ENCODE results near the gene SMARCC1.
"Not testable (repeated sequence)": the region's sequence is repeated elsewhere in the genome, so short reads cannot be mapped to it uniquely, and the experiment has no call there.

SMARCC1 gene

DNA sequence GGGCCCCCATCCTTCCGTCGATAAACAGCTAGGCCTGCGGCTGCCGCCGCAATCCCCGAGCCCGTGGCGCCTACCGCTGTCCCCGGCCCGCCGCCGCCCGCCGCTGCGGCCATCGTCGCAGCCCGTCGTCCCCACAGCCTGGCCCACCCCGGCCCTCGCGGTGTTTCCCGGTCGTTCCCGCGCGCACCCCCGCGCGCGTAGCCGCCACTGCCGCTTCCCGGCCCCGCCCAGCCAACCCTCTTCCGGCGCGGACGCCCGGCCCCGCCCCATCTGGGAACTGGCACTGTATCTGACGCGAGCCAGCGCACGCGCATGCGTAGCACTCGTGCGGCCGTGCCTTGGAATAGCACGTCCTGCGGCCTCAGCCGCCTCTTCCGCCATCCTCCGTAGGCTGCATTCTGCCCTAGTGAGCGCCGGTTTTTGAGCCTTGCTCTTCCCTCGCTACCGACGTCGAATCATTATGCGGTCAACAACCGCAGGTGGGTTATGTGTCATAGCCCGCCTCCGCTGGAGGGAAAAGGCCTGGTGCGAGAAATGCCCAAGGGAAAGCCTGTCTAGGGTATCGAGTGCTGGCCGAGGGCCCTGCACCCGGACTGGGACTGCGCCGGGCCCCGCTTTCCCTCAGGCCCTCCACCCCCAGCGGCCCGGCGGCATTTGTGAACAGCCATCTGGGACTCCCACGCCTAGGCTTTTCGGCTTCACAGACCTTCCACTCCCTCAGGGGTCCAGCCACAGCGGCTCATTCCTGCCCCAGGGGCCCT, at the start of gene SMARCC1:
SMARCC1 (minus strand) TSS at position 209 of the 761 bp plus-strand sequence; CDS start at position 113, 96 bp downstream.
- in situ Hi-C loops (cut with HindIII; ENCODE audit: low pct_ligation_motif_present, low pct_unique_long_range_greater_than_20kb, low sequenced_read_pairs): no loop called here
- peak; percentile 96 for DNase-seq

DNA sequence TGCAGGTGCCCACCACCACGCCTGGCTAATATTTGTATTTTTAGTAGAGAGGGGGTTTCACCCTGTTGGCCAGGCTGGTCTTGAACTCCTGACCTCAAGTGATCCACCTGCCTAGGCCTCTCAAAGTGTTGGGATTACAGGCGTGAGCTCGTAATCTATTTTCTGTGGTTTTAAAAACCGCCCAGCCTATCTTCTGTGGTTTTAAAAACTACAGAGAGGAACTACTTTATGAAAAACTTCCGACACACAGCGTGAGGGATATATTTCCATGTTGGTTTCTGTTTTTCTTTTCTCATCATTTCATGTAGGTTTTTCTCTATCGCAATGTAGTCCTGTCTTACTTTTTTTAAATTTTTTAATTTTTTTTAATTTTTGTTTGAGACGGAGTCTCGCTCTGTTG, 47.8 kb upstream of the SMARCC1 start:
- DNase-seq; in situ Hi-C loops (cut with HindIII; ENCODE audit: low pct_ligation_motif_present, low pct_unique_long_range_greater_than_20kb, low sequenced_read_pairs): not testable (repeated sequence)

DNA sequence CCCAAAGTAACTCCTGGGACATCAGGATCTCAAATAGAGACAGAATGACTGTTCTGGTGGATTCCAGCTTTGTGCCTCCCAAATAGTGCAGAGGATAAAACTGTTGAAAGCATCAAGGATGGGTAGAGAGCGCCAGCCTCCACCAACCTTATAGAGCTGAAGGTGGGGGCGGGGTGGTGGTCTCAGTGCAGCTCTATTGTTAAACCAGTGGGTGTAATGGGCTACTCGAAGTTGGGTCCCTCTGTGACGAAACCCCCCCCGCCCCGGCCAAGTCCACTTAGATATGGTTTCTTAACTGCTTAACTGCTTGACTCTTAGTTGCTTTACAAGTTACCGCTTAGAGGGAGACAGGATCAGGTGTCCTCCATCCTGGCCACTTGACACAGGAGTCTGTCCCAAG, 43.9 kb upstream of the SMARCC1 start:
- no peak for DNase-seq
- in situ Hi-C loops (cut with HindIII; ENCODE audit: low pct_ligation_motif_present, low pct_unique_long_range_greater_than_20kb, low sequenced_read_pairs): no loop called here

DNA sequence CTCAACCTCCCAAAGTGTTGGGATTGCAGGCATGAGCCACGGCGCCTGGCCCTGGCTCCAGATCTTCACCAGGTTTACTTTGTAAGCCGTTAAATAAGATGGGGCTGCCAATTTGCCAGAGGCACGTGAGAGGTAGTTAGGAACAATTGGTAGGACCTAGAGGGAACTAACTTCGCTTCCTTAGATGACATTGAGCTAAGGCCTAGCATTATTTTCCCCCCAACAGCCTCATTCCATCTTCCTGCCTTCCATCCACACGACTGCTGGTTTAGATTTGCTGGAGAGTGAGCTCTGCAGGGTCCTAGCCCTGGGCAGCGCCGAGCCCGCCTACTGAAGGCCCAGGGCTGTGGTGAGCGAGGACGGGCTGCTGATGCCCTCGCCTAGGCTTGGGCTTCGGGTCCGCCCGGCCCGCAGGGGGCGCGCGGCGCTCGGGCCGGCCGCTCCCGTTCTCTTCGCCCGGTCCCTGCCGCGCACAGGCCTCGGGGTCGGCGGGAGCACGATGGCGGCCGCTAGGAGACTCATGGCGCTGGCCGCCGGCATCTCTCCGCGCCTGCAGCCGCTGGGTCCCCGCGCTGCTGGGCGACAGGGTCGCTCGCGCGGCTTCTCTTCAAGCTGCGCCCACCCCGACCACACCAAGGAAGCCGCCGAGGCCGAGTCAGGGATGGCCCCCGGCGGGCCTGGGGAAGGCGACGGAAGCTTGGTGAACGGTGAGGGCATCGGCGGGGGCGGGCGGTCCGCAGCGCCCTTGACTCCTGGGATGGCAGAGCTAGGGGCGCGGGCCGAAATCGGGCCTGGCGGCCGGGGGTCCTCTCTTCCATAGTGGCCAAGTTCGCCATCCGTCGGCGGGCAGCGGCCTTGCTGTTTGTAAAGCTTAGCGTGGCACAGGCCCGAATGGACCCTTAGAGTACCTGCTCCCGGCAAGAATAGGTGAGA, 43.1 kb upstream of the SMARCC1 start:
- DNase-seq: peak; percentile 85
- in situ Hi-C loops (cut with HindIII; ENCODE audit: low pct_ligation_motif_present, low pct_unique_long_range_greater_than_20kb, low sequenced_read_pairs): no loop called here

DNA sequence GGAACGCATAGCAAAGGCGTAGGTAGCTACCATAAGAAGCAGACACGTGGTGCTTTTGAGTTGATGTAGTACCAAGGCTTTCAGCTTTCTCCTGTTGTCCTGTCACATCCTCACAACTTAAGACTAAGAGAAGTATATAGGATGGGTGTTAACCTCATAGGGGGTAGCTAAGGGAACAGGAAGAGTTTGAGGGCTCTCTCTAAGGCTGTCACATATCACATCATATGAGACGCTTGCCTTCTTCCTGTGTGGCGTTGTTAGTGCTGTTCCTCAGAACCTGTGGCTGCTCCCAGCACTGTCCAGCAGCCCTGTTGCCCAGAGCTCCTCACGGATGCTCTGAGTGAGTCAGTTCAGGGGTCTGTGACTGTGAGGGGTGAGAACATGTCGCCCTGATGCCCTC, 35.9 kb upstream of the SMARCC1 start:
- in situ Hi-C loops (cut with HindIII; ENCODE audit: low pct_ligation_motif_present, low pct_unique_long_range_greater_than_20kb, low sequenced_read_pairs): no loop called here

GRCh38 chr3:47813551-47814177, 32.0 kb upstream of the SMARCC1 start:
- in situ Hi-C loops (cut with HindIII; ENCODE audit: low pct_ligation_motif_present, low pct_unique_long_range_greater_than_20kb, low sequenced_read_pairs): no loop called here

More for the DNA sequence above, 35.9 kb upstream of the SMARCC1 start:
- DNase-seq: no peak

GRCh38 chr3:47804577-47804976, 22.9 kb upstream of the SMARCC1 start:
- in situ Hi-C loops (cut with HindIII; ENCODE audit: low pct_ligation_motif_present, low pct_unique_long_range_greater_than_20kb, low sequenced_read_pairs): no loop called here
- no peak for DNase-seq

More at GRCh38 chr3:47813551-47814177, 32.0 kb upstream of the SMARCC1 start:
- no peak for DNase-seq

GRCh38 chr3:47803480-47804025, 21.9 kb upstream of the SMARCC1 start:
- in situ Hi-C loops (cut with HindIII; ENCODE audit: low pct_ligation_motif_present, low pct_unique_long_range_greater_than_20kb, low sequenced_read_pairs): no loop called here
- DNase-seq: no peak

GRCh38 chr3:47802734-47803479, 21.2 kb upstream of the SMARCC1 start, which contains the start of gene DHX30:
Gene DHX30, plus strand, starts transcription at chr3:47803138. Its CDS starts 7,546 bp downstream, at chr3:47810684.
- in situ Hi-C loops (cut with HindIII; ENCODE audit: low pct_ligation_motif_present, low pct_unique_long_range_greater_than_20kb, low sequenced_read_pairs): no loop called here
- peak; percentile 79 for DNase-seq

GRCh38 chr3:47799733-47800132, 18.0 kb upstream of the SMARCC1 start:
- in situ Hi-C loops (cut with HindIII; ENCODE audit: low pct_ligation_motif_present, low pct_unique_long_range_greater_than_20kb, low sequenced_read_pairs): no loop called here
- peak; percentile 15 for DNase-seq

GRCh38 chr3:47794544-47794943, 12.9 kb upstream of the SMARCC1 start:
- DNase-seq: no peak
- in situ Hi-C loops (cut with HindIII; ENCODE audit: low pct_ligation_motif_present, low pct_unique_long_range_greater_than_20kb, low sequenced_read_pairs): no loop called here

GRCh38 chr3:47792699-47793098, 11.0 kb upstream of the SMARCC1 start:
- in situ Hi-C loops (cut with HindIII; ENCODE audit: low pct_ligation_motif_present, low pct_unique_long_range_greater_than_20kb, low sequenced_read_pairs): no loop called here
- no peak for DNase-seq

DNA sequence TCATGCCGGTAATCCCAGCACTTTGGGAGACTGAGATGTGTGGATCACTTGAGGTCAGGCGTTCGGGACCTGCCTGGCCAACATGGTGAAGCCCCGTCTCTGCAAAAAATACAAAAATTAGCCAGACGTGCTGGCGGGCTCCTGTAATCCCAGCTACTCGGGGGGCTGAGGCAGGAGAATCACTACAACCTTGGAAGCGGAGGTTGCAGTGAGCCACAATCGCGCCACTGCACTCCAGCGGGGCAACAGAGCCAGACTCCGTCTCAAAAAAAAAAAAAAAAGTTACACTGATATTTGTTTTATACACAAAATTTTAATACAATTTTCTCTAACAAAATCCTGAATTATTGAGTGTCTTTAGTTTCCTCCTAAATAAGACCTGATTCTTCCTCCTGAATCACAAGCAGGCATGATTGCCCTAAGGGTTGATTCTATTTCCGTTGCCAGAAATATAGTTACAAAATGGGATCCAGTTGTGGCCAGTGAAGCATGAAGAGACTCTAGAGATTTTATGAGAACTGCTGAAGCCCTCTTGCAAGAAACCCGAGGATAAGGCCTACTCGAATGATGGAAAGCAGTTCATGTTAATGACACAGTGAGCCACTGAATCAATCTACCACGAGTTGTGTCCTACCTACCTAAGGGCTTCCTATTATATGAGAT, 9.6 kb upstream of the SMARCC1 start:
- no peak for DNase-seq
- in situ Hi-C loops (cut with HindIII; ENCODE audit: low pct_ligation_motif_present, low pct_unique_long_range_greater_than_20kb, low sequenced_read_pairs): no loop called here

GRCh38 chr3:47783673-47784072, 2.0 kb upstream of the SMARCC1 start:
- in situ Hi-C loops (cut with HindIII; ENCODE audit: low pct_ligation_motif_present, low pct_unique_long_range_greater_than_20kb, low sequenced_read_pairs): no loop called here
- no peak for DNase-seq

- in situ Hi-C loops (cut with HindIII; ENCODE audit: low pct_ligation_motif_present, low pct_unique_long_range_greater_than_20kb, low sequenced_read_pairs): no loop called here
- peak; percentile 40 for DNase-seq
Observed at GRCh38 chr3:47782446-47783308, 984 bp upstream of the SMARCC1 start.

GRCh38 chr3:47780741-47781684, 680 bp downstream of the SMARCC1 start:
- in situ Hi-C loops (cut with HindIII; ENCODE audit: low pct_ligation_motif_present, low pct_unique_long_range_greater_than_20kb, low sequenced_read_pairs): no loop called here
- peak; percentile 58 for DNase-seq

Data from ACHN (cell line).